AG10803 (cell line): ENCODE data around the gene TEX101.

ENCODE experiments used
- DNase-seq: peaks from one replicate; pipeline ENCODE4 v3.0.0; 2010; ENCODE audit warnings: low read depth
- H3K4me3 ChIP-seq: 2 replicates; pipeline ENCODE4 v1.5.1; 2011; ENCODE audit warnings: mild to moderate bottlenecking, low read length, control low read depth
- CTCF ChIP-seq: conservative IDR thresholded peaks from 2 replicates; pipeline ENCODE4 v1.5.1; 2011; ENCODE audit warnings: mild to moderate bottlenecking, low read length, control low read depth, inconsistent platforms

Gene TEX101

GRCh38 chr19:43460362-43461016 is 45.8 kb downstream of the TEX101 start:
- no peak for TF ChIP-seq CTCF
- no peak overlapping the region for H3K4me3 ChIP-seq
- DNase-seq = no peak

DNA sequence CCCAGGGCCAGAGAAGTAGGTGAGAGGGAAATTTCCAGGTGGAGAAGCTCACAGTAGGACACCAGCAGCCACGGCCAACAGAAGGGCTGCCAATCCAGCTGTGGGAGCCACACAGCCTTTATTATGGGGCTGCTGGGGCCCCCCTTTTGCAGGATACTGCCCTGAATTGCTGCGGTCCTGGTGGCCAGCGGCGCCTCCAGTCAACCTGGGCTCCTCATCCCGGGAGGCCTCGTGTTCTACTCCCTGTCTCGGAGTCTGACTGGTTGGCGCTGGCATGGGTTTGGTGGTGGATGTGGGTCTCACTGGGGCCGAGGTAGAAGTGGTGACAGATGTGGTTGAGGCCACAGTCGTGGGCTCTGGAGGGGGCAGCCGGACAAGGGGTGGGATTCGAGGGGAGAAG is 46.6 kb downstream of the TEX101 start:
- H3K4me3 ChIP-seq = no peak overlapping the region
- TF ChIP-seq CTCF = no peak
- no peak for DNase-seq

- no peak overlapping the region for H3K4me3 ChIP-seq
- no peak for DNase-seq
- no peak for TF ChIP-seq CTCF
Observed at GRCh38 chr19:43462383-43462782, 47.7 kb downstream of the TEX101 start.

DNA sequence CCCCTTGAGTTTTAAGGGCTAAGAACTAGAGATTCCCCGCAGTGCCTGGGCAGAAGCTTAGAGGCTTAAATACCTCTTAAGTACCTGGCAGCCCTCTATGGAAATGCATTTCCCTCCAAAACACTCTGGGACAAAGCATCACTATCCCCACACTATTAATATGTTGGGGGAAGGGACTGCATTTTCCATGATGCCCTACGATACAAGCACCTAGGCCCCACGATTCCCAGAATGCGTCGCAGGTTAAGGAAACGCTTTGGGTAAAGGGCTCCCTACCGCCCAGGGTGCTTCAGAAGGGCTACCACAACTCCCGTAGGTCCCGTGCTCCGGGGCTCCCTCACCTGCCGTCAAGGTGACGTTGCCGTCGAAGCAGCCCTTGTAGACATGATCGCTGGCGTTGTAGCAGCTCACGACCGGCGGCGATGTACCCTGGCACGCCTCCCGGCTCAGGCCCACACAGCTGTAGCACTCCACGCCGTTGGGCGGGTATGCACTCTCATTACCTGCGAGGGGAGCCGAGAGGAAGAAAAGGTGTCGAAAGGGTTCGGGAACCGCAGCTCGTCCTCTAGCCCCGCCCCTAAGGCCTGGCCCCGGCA is 48.2 kb downstream of the TEX101 start:
- H3K4me3 ChIP-seq = peak overlapping the region; percentile 85

DNA sequence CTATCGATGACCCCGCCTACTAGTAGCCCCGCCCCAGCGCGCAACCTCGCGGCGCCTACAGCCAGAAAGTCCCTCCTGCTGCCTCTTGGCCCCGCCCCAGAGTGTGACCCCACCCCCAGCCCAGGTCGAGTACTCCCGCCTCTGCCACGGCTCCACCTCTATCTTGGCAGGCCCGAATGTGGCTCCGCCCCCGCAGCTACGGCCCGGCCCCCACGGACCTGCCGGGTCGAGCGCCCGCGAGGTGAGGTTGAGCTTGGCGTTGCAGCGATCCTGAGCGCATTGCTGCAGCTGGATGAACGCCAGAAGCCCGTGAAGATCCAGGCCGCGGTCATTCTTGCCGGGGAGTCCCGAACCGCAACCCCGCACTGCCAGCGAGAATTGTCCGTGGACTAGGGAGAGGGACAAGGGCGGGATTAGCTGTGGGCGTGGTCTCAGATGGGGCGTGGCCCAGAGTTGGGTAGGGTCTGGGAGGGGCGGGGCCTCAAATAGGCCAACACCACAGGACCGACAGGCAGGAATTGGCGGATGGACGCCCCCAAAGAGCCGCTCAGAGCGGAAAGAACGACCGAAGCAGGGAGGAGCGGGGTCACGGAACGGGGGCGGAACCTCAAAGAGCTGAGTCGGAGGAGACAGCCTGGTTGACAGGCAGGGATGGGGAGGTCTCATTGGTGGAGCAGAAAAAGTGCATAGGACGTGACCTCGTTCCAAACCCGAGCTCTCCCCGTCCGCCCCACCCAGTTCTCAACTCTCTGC is 48.9 kb downstream of the TEX101 start:
- TF ChIP-seq CTCF = no peak
- DNase-seq = peak; percentile 85
- H3K4me3 ChIP-seq = peak overlapping the region; percentile 85

More for the DNA sequence above, 48.2 kb downstream of the TEX101 start:
- DNase-seq = no peak
- TF ChIP-seq CTCF = no peak

- no peak for TF ChIP-seq CTCF
- no peak for DNase-seq
- H3K4me3 ChIP-seq = peak overlapping the region; percentile 85
Observed at GRCh38 chr19:43464134-43464775, 49.6 kb downstream of the TEX101 start.
